ENCODE data around the gene TAS1R1.

Gene TAS1R1

DNA sequence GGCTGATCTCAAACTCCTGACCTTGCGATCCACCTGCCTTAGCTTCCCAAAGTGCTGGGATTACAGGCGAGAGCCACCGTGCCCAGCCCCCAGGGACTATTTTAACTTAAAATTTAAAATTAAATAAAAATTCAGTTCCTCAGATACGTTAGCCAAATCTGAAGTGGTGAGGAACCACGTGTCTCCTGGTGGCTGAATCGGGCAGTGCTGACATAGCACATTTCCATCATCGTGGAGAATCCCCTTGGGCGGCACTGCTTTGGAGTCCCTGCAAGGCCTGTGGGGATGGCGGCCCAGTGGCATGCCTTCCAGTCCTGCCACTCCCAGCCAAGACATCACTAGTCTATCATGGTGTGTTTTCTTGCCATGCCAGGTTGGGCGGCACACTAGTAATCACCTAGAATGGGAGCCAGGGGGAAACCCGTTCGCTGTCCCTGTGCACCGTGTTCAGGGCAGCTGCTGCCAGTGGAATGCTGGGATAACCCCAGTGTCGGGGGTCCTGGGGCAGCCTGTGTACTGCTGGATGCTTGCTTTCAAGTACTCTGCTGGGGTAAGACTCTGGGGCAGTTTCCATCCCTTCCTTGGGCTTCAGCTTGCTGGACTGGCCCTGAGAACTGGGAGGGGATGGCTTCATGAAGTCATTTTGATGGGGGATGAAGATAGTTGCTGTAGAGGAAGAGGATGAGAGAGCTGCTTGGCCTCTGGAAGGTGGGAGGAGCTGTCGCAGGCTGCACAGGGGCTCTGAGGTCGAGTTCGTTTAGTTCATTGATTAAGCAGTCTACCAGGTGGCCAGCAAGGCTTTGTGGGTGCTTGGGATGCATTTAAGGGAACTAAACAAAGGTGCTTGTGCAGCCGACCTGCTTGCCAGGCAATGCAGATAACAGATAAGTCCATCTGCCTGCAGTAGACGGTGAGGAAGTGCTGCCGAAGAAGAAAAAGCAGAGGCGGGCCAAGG lies 29.3 kb downstream of the TAS1R1 start:
- Histone ChIP-seq H3K36me3 (no peaks in the 10 kb centered on the region; the same call in 1 of the 2 replicates), H3K9me3 (no peaks in the 10 kb centered on the region), H3K4me1 (no peaks in the 10 kb centered on the region), H3K4me3 (ENCODE audit: low read depth, low read length) (no peak overlapping the region), H3K27me3 (no peaks in the 10 kb centered on the region)
- TF ChIP-seq, protein P1, sequence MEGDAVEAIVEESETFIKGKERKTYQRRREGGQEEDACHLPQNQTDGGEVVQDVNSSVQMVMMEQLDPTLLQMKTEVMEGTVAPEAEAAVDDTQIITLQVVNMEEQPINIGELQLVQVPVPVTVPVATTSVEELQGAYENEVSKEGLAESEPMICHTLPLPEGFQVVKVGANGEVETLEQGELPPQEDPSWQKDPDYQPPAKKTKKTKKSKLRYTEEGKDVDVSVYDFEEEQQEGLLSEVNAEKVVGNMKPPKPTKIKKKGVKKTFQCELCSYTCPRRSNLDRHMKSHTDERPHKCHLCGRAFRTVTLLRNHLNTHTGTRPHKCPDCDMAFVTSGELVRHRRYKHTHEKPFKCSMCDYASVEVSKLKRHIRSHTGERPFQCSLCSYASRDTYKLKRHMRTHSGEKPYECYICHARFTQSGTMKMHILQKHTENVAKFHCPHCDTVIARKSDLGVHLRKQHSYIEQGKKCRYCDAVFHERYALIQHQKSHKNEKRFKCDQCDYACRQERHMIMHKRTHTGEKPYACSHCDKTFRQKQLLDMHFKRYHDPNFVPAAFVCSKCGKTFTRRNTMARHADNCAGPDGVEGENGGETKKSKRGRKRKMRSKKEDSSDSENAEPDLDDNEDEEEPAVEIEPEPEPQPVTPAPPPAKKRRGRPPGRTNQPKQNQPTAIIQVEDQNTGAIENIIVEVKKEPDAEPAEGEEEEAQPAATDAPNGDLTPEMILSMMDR (IDR thresholded peaks at IDR 0.05; ENCODE audit: low read depth, low read length) = 0 out of 2 replicates have a peak, but pooled peaks have one; percentile 16
- DNase-seq = no peak

DNA sequence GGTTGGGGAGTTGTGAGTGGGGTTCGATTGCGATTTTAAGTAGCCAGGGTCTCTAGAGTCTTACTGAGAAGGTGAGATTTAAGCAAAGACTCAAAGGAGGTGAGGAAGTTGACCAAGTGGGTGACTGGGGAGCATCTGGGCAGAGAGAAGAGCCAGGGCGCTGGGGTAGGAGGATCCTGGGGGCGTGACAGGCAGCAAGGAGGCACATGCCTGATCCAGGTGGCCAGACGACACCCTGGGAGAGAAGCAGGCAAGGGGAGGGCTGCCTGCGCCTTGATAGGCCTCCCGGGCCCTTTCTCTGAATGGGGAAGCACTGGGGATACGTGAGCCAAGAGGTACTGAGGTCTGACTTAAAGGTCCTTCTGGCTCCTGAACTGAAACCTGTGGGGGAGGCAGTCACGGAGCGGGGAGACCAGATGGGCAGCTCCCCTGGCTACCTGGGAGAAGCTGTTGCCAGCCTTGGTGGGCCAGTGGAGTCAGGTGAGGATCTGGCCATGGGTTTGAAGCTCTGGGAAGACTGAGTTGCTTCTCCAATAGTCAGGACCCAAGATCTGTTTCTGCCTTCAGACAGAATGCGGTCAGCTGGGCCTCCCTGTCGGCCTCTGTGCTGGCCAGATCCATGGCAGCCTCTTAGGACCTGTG lies 30.1 kb downstream of the TAS1R1 start:
- H3K36me3 ChIP-seq = no peaks in the 10 kb centered on the region; the same call in 1 of the 2 replicates
- no peak for DNase-seq
- TF ChIP-seq, protein P1 (IDR thresholded peaks at IDR 0.05; ENCODE audit: low read depth, low read length) = no peak
- H3K4me3 ChIP-seq (ENCODE audit: low read depth, low read length) = no peak overlapping the region
- H3K27me3 ChIP-seq = no peaks in the 10 kb centered on the region
- H3K9me3 ChIP-seq = no peaks in the 10 kb centered on the region
- H3K4me1 ChIP-seq = no peaks in the 10 kb centered on the region

DNA sequence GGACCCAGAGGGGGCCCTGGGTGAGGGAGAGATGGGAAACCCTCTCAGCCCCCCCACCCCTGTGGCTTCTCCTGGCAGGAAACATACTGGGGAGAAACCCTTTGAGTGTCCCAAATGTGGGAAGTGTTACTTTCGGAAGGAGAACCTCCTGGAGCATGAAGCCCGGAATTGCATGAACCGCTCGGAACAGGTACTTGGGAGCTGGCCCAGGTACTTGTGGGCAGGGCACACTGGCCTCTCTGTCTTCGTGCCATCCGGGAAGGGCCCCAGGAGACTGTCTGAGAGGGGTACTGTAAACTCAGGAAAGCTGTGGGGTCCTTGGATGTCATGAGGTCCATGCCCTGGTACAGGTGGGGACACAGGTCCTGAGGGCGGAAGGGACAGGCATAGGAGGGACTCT lies 30.7 kb downstream of the TAS1R1 start:
- Histone ChIP-seq H3K4me1 (no peaks in the 10 kb centered on the region), H3K9me3 (no peaks in the 10 kb centered on the region), H3K36me3 (no peaks in the 10 kb centered on the region; the same call in 1 of the 2 replicates), H3K27me3 (no peaks in the 10 kb centered on the region), H3K4me3 (ENCODE audit: low read depth, low read length) (no peak overlapping the region)
- no peak for DNase-seq
- TF ChIP-seq, protein P1 (IDR thresholded peaks at IDR 0.05; ENCODE audit: low read depth, low read length) = no peak

DNA sequence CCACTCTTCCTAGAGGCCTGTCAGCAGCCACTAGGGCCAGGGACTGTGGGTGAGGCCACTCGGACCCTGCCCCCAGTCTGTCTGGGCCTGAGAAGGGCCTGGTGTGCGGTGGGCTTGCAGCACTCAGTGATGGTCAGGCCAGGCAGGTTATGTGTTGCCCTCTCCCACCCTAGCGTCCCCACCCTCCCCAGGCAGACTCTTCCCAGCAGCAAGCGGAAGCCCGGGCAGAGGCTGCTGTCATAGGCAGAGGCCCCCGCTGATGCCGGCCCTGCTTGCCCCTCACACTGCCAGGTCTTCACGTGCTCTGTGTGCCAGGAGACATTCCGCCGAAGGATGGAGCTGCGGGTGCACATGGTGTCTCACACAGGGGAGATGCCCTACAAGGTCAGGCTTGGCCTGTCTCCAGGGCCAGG lies 31.3 kb downstream of the TAS1R1 start:
- Histone ChIP-seq H3K9me3 (no peaks in the 10 kb centered on the region), H3K36me3 (no peaks in the 10 kb centered on the region; the same call in 1 of the 2 replicates), H3K4me3 (ENCODE audit: low read depth, low read length) (no peak overlapping the region), H3K4me1 (no peaks in the 10 kb centered on the region), H3K27me3 (no peaks in the 10 kb centered on the region)
- TF ChIP-seq, protein P1 (IDR thresholded peaks at IDR 0.05; ENCODE audit: low read depth, low read length) = no peak
- no peak for DNase-seq

DNA sequence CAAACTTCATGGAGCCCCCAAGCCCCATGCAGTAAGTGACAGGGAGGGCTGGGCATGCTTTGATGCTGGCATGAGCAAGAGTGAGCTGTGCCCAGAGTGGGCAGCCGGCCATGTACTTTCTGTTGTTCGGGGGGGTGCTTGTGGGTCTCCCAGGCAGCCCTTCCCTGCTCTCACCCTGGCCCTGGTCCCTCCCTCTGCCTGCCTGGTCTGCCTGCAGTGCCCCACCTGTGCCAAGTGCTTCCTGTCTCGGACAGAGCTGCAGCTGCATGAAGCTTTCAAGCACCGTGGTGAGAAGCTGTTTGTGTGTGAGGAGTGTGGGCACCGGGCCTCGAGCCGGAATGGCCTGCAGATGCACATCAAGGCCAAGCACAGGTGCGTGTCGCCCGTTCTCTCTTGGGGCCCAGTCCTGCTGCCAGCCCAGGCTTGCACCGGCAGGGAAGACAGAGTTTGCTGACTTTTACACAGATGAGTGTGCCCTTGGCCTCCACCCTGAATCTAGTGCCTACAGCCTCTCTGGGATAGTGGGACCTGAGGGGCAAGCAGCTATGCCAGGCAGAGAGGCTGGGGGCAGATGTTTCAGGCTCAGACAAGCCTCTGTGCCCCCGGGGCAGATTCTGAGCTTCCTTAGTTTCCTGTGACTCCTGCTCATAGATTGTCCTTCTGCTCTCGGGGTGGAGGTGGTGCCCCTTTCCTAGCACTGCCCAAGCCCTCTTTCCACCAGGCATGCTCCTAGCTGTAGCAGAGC lies 32.3 kb downstream of the TAS1R1 start:
- no peak overlapping the region for H3K4me3 ChIP-seq (ENCODE audit: low read depth, low read length)
- H3K4me1 ChIP-seq = no peaks in the 10 kb centered on the region
- H3K36me3 ChIP-seq = peaks cover under 1% of the 10 kb centered on the region
- TF ChIP-seq, protein P1 (IDR thresholded peaks at IDR 0.05; ENCODE audit: low read depth, low read length) = no peak
- no peak for DNase-seq
- no peaks in the 10 kb centered on the region for H3K27me3 ChIP-seq
- H3K9me3 ChIP-seq = no peaks in the 10 kb centered on the region
